Adrenal gland (tissue), 12 donors: Measurements from ENCODE around the gene SLC4A5. TPM values are rescaled to one million over a fixed set of nuclear protein-coding genes. Genes with fewer than 3 reads are reported as not detected.
"Not testable (repeated sequence)": the region's sequence is repeated elsewhere in the genome, so short reads cannot be mapped to it uniquely, and the experiment has no call there.

ENCODE experiments used
- DNase-seq, 7 donors: peaks; one replicate each; pipeline ENCODE4 v3.0.0-alpha.2; 2019 to 2020
- H3K27ac ChIP-seq, 5 donors: fragments of 200-600 bp; sonication (generic) in 4 of 5; 1 replicate in 3 of 5; 2 replicates in 2 of 5; pipeline versions ENCODE4 v1.5.1 to v1.8.0; 2016 to 2020; ENCODE audit warnings: mild to moderate bottlenecking in 1 of 5
- H3K27me3 ChIP-seq: fragments of 200-600 bp; 2 replicates; pipeline ENCODE4 v1.8.0; 2021
- H3K36me3 ChIP-seq, 2 donors: fragments of 200-600 bp; replicated peaks in 1 of 2; 1 replicate in 1 of 2; 2 replicates in 1 of 2; pipeline versions ENCODE4 v1.5.1 to v1.8.0; 2018 to 2022
- H3K4me1 ChIP-seq, 2 donors: fragments of 200-600 bp; replicated peaks in 1 of 2; 1 replicate in 1 of 2; 2 replicates in 1 of 2; pipeline versions ENCODE4 v1.5.1 to v1.8.0; 2018 to 2021
- H3K4me3 ChIP-seq, 4 donors: fragments of 200-600 bp; sonication (generic) in 3 of 4; one replicate each; pipeline ENCODE4 v1.5.1; 2016 to 2018
- H3K9me3 ChIP-seq, 3 donors: fragments of 200-600 bp; sonication (generic) in 1 of 3; replicated peaks in 1 of 3; 1 replicate in 2 of 3; 2 replicates in 1 of 3; pipeline versions ENCODE4 v1.5.1 to v1.8.0; 2016 to 2021
- POLR2A ChIP-seq, 2 donors: fragments of 450-650 bp; IDR thresholded peaks; one replicate each; pipeline ENCODE4 v1.6.1; 2017; ENCODE audit warnings: antibody characterized with exemption in 2 of 2, mild to moderate bottlenecking in 2 of 2, moderate library complexity in 1 of 2
- WGBS, 4 donors: extraction: QIAGEN DNeasy Blood & Tissue Kit in 2 of 4; methylation state at CpG; one replicate each; pipeline versions ENCODE4 v1.1.5 to v1.1.7; 2013 to 2017; 5-methylcytosine and 5-hydroxymethylcytosine counted together
- intact Hi-C, 2 donors: fragments of 100-400 bp; cut with DNase I; formaldehyde crosslinking; loops; one replicate each; pipeline versions ENCODE4 v1.14.1 to v1.15.0; 2022 to 2023
- polyA plus RNA-seq, 3 donors: library from polyadenylated mRNA; stranded (reverse); fragments of 200-250 nt in 2 of 3; fragments of 350-450 nt in 1 of 3; fragmentation: Illumina TruSeq in 1 of 3; extraction: RNeasy Lipid Tissue Mini Kit (QIAGEN cat#74804) in 1 of 3; gene quantifications; one replicate each; pipeline ENCODE4 v1.2.3, GENCODE V29; 2013 to 2014
- total RNA-seq, 9 donors: library from RNA; depleted of rRNA in 4 of 9; stranded (reverse); fragments of >200 nt in 4 of 9; fragments of 120-200 nt in 1 of 9; fragmentation: NEBNext Ultra II Directional in 1 of 9; extraction: Animal tissue kit (Norgen Biotek cat#: 25700) in 1 of 9; gene quantifications; one replicate each; pipeline versions ENCODE4 v1.1.0 to v1.2.4, GENCODE V29; 2013 to 2023
- TF ChIP-seq, protein P1 (sequence below), 6 experiments: fragments of 450-650 bp in 4 of 6; fragments of 200-600 bp in 2 of 6; sonication (generic) in 1 of 6; IDR thresholded peaks; 1 replicate in 5 of 6; 2 replicates in 1 of 6; pipeline versions ENCODE4 v1.5.1 to v1.8.0; 2016 to 2021; ENCODE audit warnings: antibody characterized with exemption in 6 of 6, mild to moderate bottlenecking in 2 of 6, moderate library complexity in 1 of 6
- donor health status: healthy with polysubstance abuse.
- donor health status: Bipolar disorder and iron deficiency.
- donor health status: DM: yes; HTN: yes; CAD: no.
- donor health status: DM: no; HTN: no; CAD: no.
- donor health status: DM: no; HTN: no; CAD: no.
- donor health status: DM: yes; HTN: yes; CAD: no.

SLC4A5 gene
- total and polyA plus RNA-seq, 12 donors, result 0.14 to 2.7 (median 0.74) TPM; not detected in 1

DNA sequence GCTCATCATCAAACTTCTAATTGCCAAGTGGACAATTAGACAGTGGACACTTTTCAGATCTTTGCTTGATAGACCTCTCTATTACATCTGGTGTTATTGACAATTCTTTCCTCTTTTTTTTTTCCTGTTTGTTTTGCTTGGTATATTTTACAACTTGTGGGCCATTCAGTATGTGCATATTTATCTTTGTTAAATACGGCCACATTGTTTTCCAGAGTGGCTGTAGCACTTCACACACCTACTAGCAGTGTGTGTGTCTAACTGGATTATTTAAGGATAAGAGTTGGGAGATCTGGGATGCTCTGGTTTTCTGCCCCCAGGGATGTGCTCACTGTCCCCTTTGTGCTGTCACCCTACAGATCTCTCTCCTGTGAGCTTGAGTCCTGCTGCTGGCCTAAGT lies 4.1 kb upstream of the SLC4A5 start:
- intact Hi-C loops, result no loop called here
- Histone ChIP-seq H3K4me3 (no peak overlapping the region), H3K9me3 (no peaks in the 10 kb centered on the region), H3K27me3 (no peaks in the 10 kb centered on the region), H3K4me1 (no peaks in the 10 kb centered on the region), H3K27ac (no peak overlapping the region), H3K36me3 (no peaks in the 10 kb centered on the region)
- DNase-seq, result no peak
- WGBS, 4 donors, result 77 to 94% (median 87%) methylated on average over 1 of the region's 1 CpG
- TF ChIP-seq, protein P1, sequence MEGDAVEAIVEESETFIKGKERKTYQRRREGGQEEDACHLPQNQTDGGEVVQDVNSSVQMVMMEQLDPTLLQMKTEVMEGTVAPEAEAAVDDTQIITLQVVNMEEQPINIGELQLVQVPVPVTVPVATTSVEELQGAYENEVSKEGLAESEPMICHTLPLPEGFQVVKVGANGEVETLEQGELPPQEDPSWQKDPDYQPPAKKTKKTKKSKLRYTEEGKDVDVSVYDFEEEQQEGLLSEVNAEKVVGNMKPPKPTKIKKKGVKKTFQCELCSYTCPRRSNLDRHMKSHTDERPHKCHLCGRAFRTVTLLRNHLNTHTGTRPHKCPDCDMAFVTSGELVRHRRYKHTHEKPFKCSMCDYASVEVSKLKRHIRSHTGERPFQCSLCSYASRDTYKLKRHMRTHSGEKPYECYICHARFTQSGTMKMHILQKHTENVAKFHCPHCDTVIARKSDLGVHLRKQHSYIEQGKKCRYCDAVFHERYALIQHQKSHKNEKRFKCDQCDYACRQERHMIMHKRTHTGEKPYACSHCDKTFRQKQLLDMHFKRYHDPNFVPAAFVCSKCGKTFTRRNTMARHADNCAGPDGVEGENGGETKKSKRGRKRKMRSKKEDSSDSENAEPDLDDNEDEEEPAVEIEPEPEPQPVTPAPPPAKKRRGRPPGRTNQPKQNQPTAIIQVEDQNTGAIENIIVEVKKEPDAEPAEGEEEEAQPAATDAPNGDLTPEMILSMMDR (IDR thresholded peaks at IDR 0.05), result no peak
- TF ChIP-seq POLR2A (IDR thresholded peaks at IDR 0.05), result no peak

DNA sequence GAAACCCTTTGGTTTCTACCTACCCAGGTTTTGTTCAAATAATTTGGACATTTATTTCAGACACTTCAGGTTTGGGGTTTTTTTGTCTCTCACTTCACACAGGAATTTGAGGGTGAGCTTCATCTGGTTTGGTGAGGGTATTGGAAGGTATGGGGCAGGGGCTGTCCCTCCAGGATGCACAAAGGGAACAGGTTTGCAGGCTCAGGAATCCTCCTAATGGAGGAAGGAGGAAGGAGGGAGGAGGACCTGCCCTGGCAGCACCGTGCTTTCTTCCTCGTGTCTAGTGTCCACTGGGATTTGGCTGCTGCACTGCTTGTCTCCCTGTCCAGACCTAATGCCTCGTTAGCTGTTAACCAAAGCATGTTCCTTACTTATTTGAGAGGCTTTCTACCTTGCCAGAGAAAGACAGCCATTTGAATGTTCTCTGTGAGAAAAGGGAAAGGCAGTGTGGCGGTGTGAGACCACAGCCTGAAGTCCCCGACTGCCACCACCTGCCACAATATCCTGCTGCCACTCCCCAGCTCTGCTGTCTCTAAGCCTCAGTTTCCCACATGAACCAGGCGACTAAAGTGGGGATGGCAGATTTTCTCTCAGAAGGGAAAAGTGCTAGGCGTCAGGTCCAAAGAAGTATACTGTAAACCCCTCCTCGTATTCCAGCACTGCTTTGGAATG lies 2.2 kb upstream of the SLC4A5 start:
- TF ChIP-seq, protein P1 (IDR thresholded peaks at IDR 0.05), result no peak
- no peak for TF ChIP-seq POLR2A (IDR thresholded peaks at IDR 0.05)
- 67 to 84% (median 70%) methylated on average over 6 to 8 of the region's 8 CpGs for WGBS, 4 donors
- Histone ChIP-seq H3K27me3 (no peaks in the 10 kb centered on the region), H3K27ac (no peak overlapping the region), H3K9me3 (no peaks in the 10 kb centered on the region), H3K4me1 (no peaks in the 10 kb centered on the region), H3K36me3 (no peaks in the 10 kb centered on the region), H3K4me3 (no peak overlapping the region)
- intact Hi-C loops, result no loop called here
- DNase-seq, result no peak

DNA sequence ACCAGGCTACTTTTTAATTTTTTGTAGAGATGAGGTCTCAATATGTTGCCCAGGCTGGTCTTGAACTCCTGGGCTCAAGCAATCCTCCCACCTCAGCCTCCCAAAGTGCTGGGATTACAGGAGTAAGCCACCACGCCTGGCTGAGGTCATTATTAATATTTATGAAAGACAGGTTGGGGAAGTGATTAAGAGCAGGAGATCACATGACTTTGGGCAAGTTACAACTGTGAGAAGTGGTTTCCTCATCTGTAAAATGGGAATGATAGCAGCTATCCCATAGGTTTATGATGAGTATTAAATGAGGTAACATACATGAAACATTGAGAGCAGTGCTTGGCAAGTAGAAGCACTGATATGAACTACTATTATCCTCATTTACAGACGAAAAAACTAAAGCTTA lies 7.0 kb downstream of the SLC4A5 start:
- intact Hi-C loops, result loop anchor here (10.0 kb wide), 1 partner anchor 59 kb away; no protein-coding TSS in a partner anchor
- DNase-seq, H3K4me1 ChIP-seq, H3K9me3 ChIP-seq, H3K36me3 ChIP-seq, H3K27me3 ChIP-seq, H3K27ac ChIP-seq, H3K4me3 ChIP-seq: not testable (repeated sequence)
- 52 to 63% (median 56%) methylated on average over 2 of the region's 2 CpGs for WGBS, 4 donors

DNA sequence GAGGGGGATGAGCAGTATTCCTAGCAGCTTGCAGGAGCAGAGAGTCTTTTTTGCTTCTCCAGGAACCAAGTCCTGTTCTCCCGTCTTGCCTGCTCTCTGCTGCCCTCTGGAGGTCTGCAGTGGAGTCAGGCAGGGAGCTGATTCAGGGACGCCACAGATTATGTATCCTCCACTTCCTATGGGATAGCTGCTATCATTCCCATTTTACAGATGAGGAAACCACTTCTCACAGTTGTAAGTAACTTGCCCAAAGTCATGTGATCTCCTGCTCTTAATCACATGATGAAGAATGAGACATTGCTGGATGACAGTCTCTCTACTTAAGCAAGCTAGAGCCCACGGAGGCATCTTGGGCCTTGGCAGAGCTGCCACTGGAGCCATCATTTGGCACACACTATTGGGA lies 8.3 kb downstream of the SLC4A5 start:
- H3K27me3 ChIP-seq, result no peaks in the 10 kb centered on the region
- no peak overlapping the region for H3K27ac ChIP-seq
- intact Hi-C loops, result loop anchor here (5.0 to 10.0 kb wide), 2 partner anchors 60 to 78 kb away; no protein-coding TSS in a partner anchor
- DNase-seq, result peak; percentile 72 to 89 (median 79)
- TF ChIP-seq, protein P1 (IDR thresholded peaks at IDR 0.05), result peak; percentile 71 to 98 (median 84)
- TF ChIP-seq POLR2A (IDR thresholded peaks at IDR 0.05), result no peak
- H3K4me3 ChIP-seq, result no peak overlapping the region
- no peaks in the 10 kb centered on the region for H3K9me3 ChIP-seq
- no peaks in the 10 kb centered on the region for H3K4me1 ChIP-seq
- no peaks in the 10 kb centered on the region for H3K36me3 ChIP-seq
- 30 to 37% (median 33%) methylated on average over 3 of the region's 3 CpGs for WGBS, 4 donors
